HL-60 (cell line): ENCODE data around the gene B4GALNT1.
A peak's percentile ranks its signal among the peaks of the same experiment; 100 is the strongest.

Experiments
- DNase-seq, 2 experiments: peaks; one replicate each; pipeline ENCODE4 v3.0.0-alpha.2; 2010 to 2020; ENCODE audit warnings: low read depth in 1 of 2, low spot score in 1 of 2
- H3K27ac ChIP-seq: fragments of 250-450 bp; sonication (Bioruptor Pico); replicated peaks from 2 replicates; pipeline ENCODE4 v1.5.1; 2020; ENCODE audit warnings: mild to moderate bottlenecking, moderate library complexity
- H3K27me3 ChIP-seq: fragments of 250-450 bp; sonication (Bioruptor Pico); 2 replicates; pipeline ENCODE4 v1.5.1; 2021; ENCODE audit warnings: mild to moderate bottlenecking, moderate library complexity; ENCODE audit not compliant: insufficient read depth, poor library complexity, severe bottlenecking
- H3K4me3 ChIP-seq: replicated peaks from 2 replicates; pipeline ENCODE4 v1.5.1; 2011; ENCODE audit warnings: mild to moderate bottlenecking, control low read depth, low read length; ENCODE audit not compliant: insufficient read depth
- CTCF ChIP-seq: IDR thresholded peaks from one replicate; pipeline ENCODE4 v1.5.1; 2011; ENCODE audit warnings: low read length, control low read depth, inconsistent platforms; ENCODE audit not compliant: insufficient read depth
- GABPA ChIP-seq: IDR thresholded peaks from 2 replicates; pipeline ENCODE4 v1.6.1; 2012; ENCODE audit warnings: low read depth
- POLR2AphosphoS5 ChIP-seq: IDR thresholded peaks from 2 replicates; pipeline ENCODE4 v1.6.1; 2012; ENCODE audit warnings: low read depth
- REST ChIP-seq: IDR thresholded peaks from 2 replicates; pipeline ENCODE4 v1.6.1; 2012; ENCODE audit warnings: low read depth; ENCODE audit not compliant: insufficient replicate concordance
- SPI1 ChIP-seq: IDR thresholded peaks from 2 replicates; pipeline ENCODE4 v1.6.1; 2012; ENCODE audit warnings: low read depth, mild to moderate bottlenecking, borderline replicate concordance

The B4GALNT1 gene

GRCh38 chr12:57612711-57613426 lies 20.1 kb downstream of the B4GALNT1 start:
- Histone ChIP-seq H3K27ac (no peak overlapping the region), H3K27me3 (peaks cover 64% of the 10 kb centered on the region), H3K4me3 (no peak overlapping the region)
- no peak for DNase-seq
- no peak for TF ChIP-seq GABPA
- TF ChIP-seq REST, result no peak
- no peak for TF ChIP-seq CTCF
- TF ChIP-seq POLR2AphosphoS5, result no peak
- TF ChIP-seq SPI1, result no peak

- Histone ChIP-seq H3K27me3 (peaks cover 62% of the 10 kb centered on the region), H3K27ac (no peak overlapping the region), H3K4me3 (no peak overlapping the region)
- no peak for TF ChIP-seq CTCF
- no peak for TF ChIP-seq REST
- no peak for TF ChIP-seq GABPA
- TF ChIP-seq POLR2AphosphoS5, result no peak
- no peak for TF ChIP-seq SPI1
- DNase-seq, result no peak
Observed at GRCh38 chr12:57611827-57612710, 20.9 kb downstream of the B4GALNT1 start.

GRCh38 chr12:57611108-57611826 lies 21.7 kb downstream of the B4GALNT1 start, which contains the start of gene ARHGEF25:
TSS of gene ARHGEF25 (plus strand) at chr12:57611435. CDS start at chr12:57611895, 460 bp downstream.
- no peak for DNase-seq
- Histone ChIP-seq H3K4me3 (peak within 1 kb of the TSS; percentile 34), H3K27me3 (peaks cover 65% of the 10 kb centered on the region), H3K27ac (no peak within 1 kb of the TSS)
- TF ChIP-seq GABPA, result no peak
- TF ChIP-seq REST, result no peak
- no peak for TF ChIP-seq POLR2AphosphoS5
- TF ChIP-seq CTCF, result no peak
- TF ChIP-seq SPI1, result no peak
